Measurements from ENCODE around the gene GLCCI1.

GLCCI1 gene

DNA sequence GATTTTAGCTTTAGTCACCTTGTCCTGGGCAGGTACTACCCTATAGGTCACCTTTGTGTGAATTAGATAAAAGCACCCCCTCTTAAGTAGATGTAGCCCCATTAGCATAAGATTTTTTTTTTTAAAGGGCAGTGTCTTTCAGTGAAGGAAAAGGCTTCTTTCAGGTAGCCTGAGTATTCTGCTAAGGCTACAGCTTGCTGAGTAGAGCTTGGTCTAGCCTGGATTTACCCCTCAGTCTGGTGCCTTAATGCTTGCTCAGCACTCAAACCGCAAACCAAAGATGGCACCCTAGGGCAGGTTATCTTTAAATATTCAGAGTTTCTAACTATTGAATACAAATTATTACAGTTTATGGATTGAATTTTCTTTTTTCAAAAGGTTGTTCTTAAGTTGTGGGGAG, 83.4 kb downstream of the GLCCI1 start:
- Histone ChIP-seq H3K4me3 (ENCODE audit: low read depth, low read length) (no peak overlapping the region), H2AFZ (ENCODE audit: insufficient read depth, low read length, poor library complexity) (no peak overlapping the region), H4K91ac (ENCODE audit: low read depth, low read length) (no peak overlapping the region), H2BK5ac (ENCODE audit: low read depth, low read length, poor library complexity) (no peak overlapping the region), H3K14ac (ENCODE audit: low read length) (no peak overlapping the region), H4K8ac (ENCODE audit: low read depth, low read length) (no peak overlapping the region), H3K27ac (ENCODE audit: low read depth, low read length) (no peak overlapping the region), H3K4me1 (ENCODE audit: control insufficient read depth in 1 of 2, insufficient read depth in 2 of 2, low read length in 2 of 2) (no peaks in the 10 kb centered on the region), H3K9me3 (ENCODE audit: insufficient read depth, low read depth, low read length) (no peaks in the 10 kb centered on the region), H2BK120ac (ENCODE audit: insufficient read depth, low read length, poor library complexity) (no peak overlapping the region), H2AK5ac (ENCODE audit: low read length) (no peak overlapping the region), H3K36me3 (ENCODE audit: control insufficient read depth in 1 of 2, insufficient read depth in 2 of 2, low read length in 2 of 2) (peaks cover 0 to 5% of the 10 kb centered on the region in 2 experiments), H3K79me1 (ENCODE audit: low read length) (no peaks in the 10 kb centered on the region), H3K79me2 (ENCODE audit: control insufficient read depth, insufficient read depth, low read length, poor library complexity) (no peaks in the 10 kb centered on the region), H3K4me2 (ENCODE audit: low read length) (no peak overlapping the region), H3K27me3 (ENCODE audit: insufficient read depth, low read length) (no peaks in the 10 kb centered on the region), H3K23ac (ENCODE audit: low read length) (no peak overlapping the region), H3K9ac (ENCODE audit: low read length) (no peak overlapping the region), H2BK12ac (ENCODE audit: low read length) (no peak overlapping the region), H4K12ac (ENCODE audit: low read depth, low read length) (no peak overlapping the region), H3K18ac (ENCODE audit: low read length) (no peak overlapping the region), H3K4ac (ENCODE audit: low read depth, low read length) (no peak overlapping the region)
- WGBS (ENCODE audit: extremely low coverage, insufficient coverage, insufficient read length), result no CpG with 5 or more reads among the region's 1 CpG
- DNase-seq, result no peak

GRCh38 chr7:8052824-8053223, 84.2 kb downstream of the GLCCI1 start:
- no peak for DNase-seq
- H2BK12ac ChIP-seq (ENCODE audit: low read length), result no peak overlapping the region
- no peak overlapping the region for H3K18ac ChIP-seq (ENCODE audit: low read length)
- H3K4me3 ChIP-seq (ENCODE audit: low read depth, low read length), result no peak overlapping the region
- H3K4ac ChIP-seq (ENCODE audit: low read depth, low read length), result no peak overlapping the region
- no peak overlapping the region for H4K12ac ChIP-seq (ENCODE audit: low read depth, low read length)
- no peak overlapping the region for H2AK5ac ChIP-seq (ENCODE audit: low read length)
- H3K27me3 ChIP-seq (ENCODE audit: insufficient read depth, low read length), result no peaks in the 10 kb centered on the region
- H3K23ac ChIP-seq (ENCODE audit: low read length), result no peak overlapping the region
- H2BK120ac ChIP-seq (ENCODE audit: insufficient read depth, low read length, poor library complexity), result no peak overlapping the region
- no peaks in the 10 kb centered on the region for H3K79me1 ChIP-seq (ENCODE audit: low read length)
- no peak overlapping the region for H3K9ac ChIP-seq (ENCODE audit: low read length)
- H3K14ac ChIP-seq (ENCODE audit: low read length), result no peak overlapping the region
- H3K27ac ChIP-seq (ENCODE audit: low read depth, low read length), result no peak overlapping the region
- no peaks in the 10 kb centered on the region for H3K9me3 ChIP-seq (ENCODE audit: insufficient read depth, low read depth, low read length)
- no peak overlapping the region for H2BK5ac ChIP-seq (ENCODE audit: low read depth, low read length, poor library complexity)
- H3K4me1 ChIP-seq (ENCODE audit: control insufficient read depth in 1 of 2, insufficient read depth in 2 of 2, low read length in 2 of 2), result no peaks in the 10 kb centered on the region
- no peak overlapping the region for H4K8ac ChIP-seq (ENCODE audit: low read depth, low read length)
- H3K4me2 ChIP-seq (ENCODE audit: low read length), result no peak overlapping the region
- H3K79me2 ChIP-seq (ENCODE audit: control insufficient read depth, insufficient read depth, low read length, poor library complexity), result no peaks in the 10 kb centered on the region
- H2AFZ ChIP-seq (ENCODE audit: insufficient read depth, low read length, poor library complexity), result no peak overlapping the region
- peaks cover 0 to 5% of the 10 kb centered on the region in 2 experiments for H3K36me3 ChIP-seq (ENCODE audit: control insufficient read depth in 1 of 2, insufficient read depth in 2 of 2, low read length in 2 of 2)
- H4K91ac ChIP-seq (ENCODE audit: low read depth, low read length), result no peak overlapping the region

DNA sequence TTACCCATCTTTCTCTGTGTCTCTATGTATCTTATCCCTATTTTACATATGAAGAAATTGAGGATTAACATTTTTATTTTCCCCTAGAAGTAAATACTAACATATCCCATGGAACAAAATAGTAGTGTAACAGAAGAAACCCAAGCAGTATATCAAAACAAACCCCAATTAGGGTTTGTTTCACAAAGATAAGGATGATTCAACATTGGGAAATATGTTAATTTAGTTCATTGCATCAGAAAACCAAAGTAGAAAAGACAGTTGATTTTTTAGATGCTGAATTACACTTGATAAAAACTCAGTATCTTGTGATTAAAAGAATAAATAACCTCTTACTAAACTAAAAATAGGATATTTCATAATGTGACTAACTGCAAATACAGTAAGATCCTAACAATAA, 87.8 kb downstream of the GLCCI1 start:
- H2BK120ac ChIP-seq (ENCODE audit: insufficient read depth, low read length, poor library complexity), result no peak overlapping the region
- H3K14ac ChIP-seq (ENCODE audit: low read length), result no peak overlapping the region
- no peak for DNase-seq
- no peak overlapping the region for H2AK5ac ChIP-seq (ENCODE audit: low read length)
- H3K4ac ChIP-seq (ENCODE audit: low read depth, low read length), result no peak overlapping the region
- H3K36me3 ChIP-seq (ENCODE audit: control insufficient read depth in 1 of 2, insufficient read depth in 2 of 2, low read length in 2 of 2), result peaks cover 0 to 5% of the 10 kb centered on the region in 2 experiments
- H3K18ac ChIP-seq (ENCODE audit: low read length), result no peak overlapping the region
- no peaks in the 10 kb centered on the region for H3K79me1 ChIP-seq (ENCODE audit: low read length)
- no peaks in the 10 kb centered on the region for H3K4me1 ChIP-seq (ENCODE audit: control insufficient read depth in 1 of 2, insufficient read depth in 2 of 2, low read length in 2 of 2)
- no peaks in the 10 kb centered on the region for H3K9me3 ChIP-seq (ENCODE audit: insufficient read depth, low read depth, low read length)
- no peaks in the 10 kb centered on the region for H3K27me3 ChIP-seq (ENCODE audit: insufficient read depth, low read length)
- no peak overlapping the region for H4K91ac ChIP-seq (ENCODE audit: low read depth, low read length)
- H4K12ac ChIP-seq (ENCODE audit: low read depth, low read length), result no peak overlapping the region
- H3K4me3 ChIP-seq (ENCODE audit: low read depth, low read length), result no peak overlapping the region
- H3K23ac ChIP-seq (ENCODE audit: low read length), result no peak overlapping the region
- no peak overlapping the region for H3K4me2 ChIP-seq (ENCODE audit: low read length)
- no peak overlapping the region for H2BK5ac ChIP-seq (ENCODE audit: low read depth, low read length, poor library complexity)
- H2BK12ac ChIP-seq (ENCODE audit: low read length), result no peak overlapping the region
- H3K27ac ChIP-seq (ENCODE audit: low read depth, low read length), result no peak overlapping the region
- no peak overlapping the region for H4K8ac ChIP-seq (ENCODE audit: low read depth, low read length)
- no peak overlapping the region for H3K9ac ChIP-seq (ENCODE audit: low read length)
- H3K79me2 ChIP-seq (ENCODE audit: control insufficient read depth, insufficient read depth, low read length, poor library complexity), result no peaks in the 10 kb centered on the region
- H2AFZ ChIP-seq (ENCODE audit: insufficient read depth, low read length, poor library complexity), result no peak overlapping the region

DNA sequence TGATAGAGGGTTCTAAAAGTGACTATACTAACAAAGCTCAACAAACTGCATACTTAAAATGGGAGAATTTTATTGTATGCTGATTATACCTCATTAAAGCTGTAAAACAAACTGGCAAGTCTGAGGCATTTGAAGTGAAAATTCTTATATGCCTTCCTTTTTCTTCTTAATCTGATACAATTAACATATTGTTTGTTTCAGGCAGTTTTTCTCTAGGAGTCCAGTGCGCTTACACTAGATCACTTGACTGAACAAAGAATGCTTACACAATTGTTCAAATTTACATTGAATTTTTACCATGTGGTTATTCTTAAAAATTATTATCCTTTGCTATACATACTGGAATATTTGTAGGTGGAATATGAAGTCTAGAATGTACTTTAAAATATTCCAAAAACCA, 89.0 kb downstream of the GLCCI1 start:
- DNase-seq, result no peak
- Histone ChIP-seq H3K4me2 (ENCODE audit: low read length) (no peak overlapping the region), H2BK12ac (ENCODE audit: low read length) (no peak overlapping the region), H3K79me1 (ENCODE audit: low read length) (no peaks in the 10 kb centered on the region), H3K27ac (ENCODE audit: low read depth, low read length) (no peak overlapping the region), H4K91ac (ENCODE audit: low read depth, low read length) (no peak overlapping the region), H3K4ac (ENCODE audit: low read depth, low read length) (no peak overlapping the region), H2AK5ac (ENCODE audit: low read length) (no peak overlapping the region), H3K14ac (ENCODE audit: low read length) (no peak overlapping the region), H3K9me3 (ENCODE audit: insufficient read depth, low read depth, low read length) (no peaks in the 10 kb centered on the region), H3K4me3 (ENCODE audit: low read depth, low read length) (no peak overlapping the region), H4K8ac (ENCODE audit: low read depth, low read length) (no peak overlapping the region), H3K36me3 (ENCODE audit: control insufficient read depth in 1 of 2, insufficient read depth in 2 of 2, low read length in 2 of 2) (peaks cover 0 to 5% of the 10 kb centered on the region in 2 experiments), H4K12ac (ENCODE audit: low read depth, low read length) (no peak overlapping the region), H2BK5ac (ENCODE audit: low read depth, low read length, poor library complexity) (no peak overlapping the region), H2BK120ac (ENCODE audit: insufficient read depth, low read length, poor library complexity) (no peak overlapping the region), H3K23ac (ENCODE audit: low read length) (no peak overlapping the region), H2AFZ (ENCODE audit: insufficient read depth, low read length, poor library complexity) (no peak overlapping the region), H3K18ac (ENCODE audit: low read length) (no peak overlapping the region), H3K79me2 (ENCODE audit: control insufficient read depth, insufficient read depth, low read length, poor library complexity) (no peaks in the 10 kb centered on the region), H3K27me3 (ENCODE audit: insufficient read depth, low read length) (no peaks in the 10 kb centered on the region), H3K4me1 (ENCODE audit: control insufficient read depth in 1 of 2, insufficient read depth in 2 of 2, low read length in 2 of 2) (no peaks in the 10 kb centered on the region), H3K9ac (ENCODE audit: low read length) (no peak overlapping the region)
- no CpG with 5 or more reads among the region's 1 CpG for WGBS (ENCODE audit: extremely low coverage, insufficient coverage, insufficient read length)

DNA sequence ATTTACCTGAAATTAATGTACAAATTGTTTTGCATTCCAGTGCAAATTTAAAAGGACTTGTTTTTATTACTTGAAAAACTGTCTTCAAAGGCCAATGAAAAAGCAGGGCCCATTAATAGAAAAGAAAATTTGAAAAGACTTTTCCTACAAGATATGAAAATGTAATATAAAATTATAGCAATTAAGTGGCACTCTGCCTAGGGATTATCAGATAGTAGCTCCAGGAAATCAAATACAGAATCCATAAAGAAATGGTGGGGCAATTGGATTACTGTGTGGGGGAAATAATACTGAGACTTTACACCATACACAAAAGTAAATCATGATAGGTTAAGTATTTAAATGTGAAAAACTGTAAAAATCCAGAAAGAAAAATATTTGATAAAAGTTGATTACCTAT, 89.7 kb downstream of the GLCCI1 start:
- H4K12ac ChIP-seq (ENCODE audit: low read depth, low read length), result no peak overlapping the region
- no peak overlapping the region for H3K4me2 ChIP-seq (ENCODE audit: low read length)
- no peak overlapping the region for H2BK12ac ChIP-seq (ENCODE audit: low read length)
- H4K8ac ChIP-seq (ENCODE audit: low read depth, low read length), result no peak overlapping the region
- H2AFZ ChIP-seq (ENCODE audit: insufficient read depth, low read length, poor library complexity), result no peak overlapping the region
- H3K27me3 ChIP-seq (ENCODE audit: insufficient read depth, low read length), result no peaks in the 10 kb centered on the region
- H3K4ac ChIP-seq (ENCODE audit: low read depth, low read length), result no peak overlapping the region
- no peak overlapping the region for H3K18ac ChIP-seq (ENCODE audit: low read length)
- no peaks in the 10 kb centered on the region for H3K9me3 ChIP-seq (ENCODE audit: insufficient read depth, low read depth, low read length)
- H3K23ac ChIP-seq (ENCODE audit: low read length), result no peak overlapping the region
- no peak overlapping the region for H2BK120ac ChIP-seq (ENCODE audit: insufficient read depth, low read length, poor library complexity)
- H3K27ac ChIP-seq (ENCODE audit: low read depth, low read length), result no peak overlapping the region
- no peak for DNase-seq
- no peak overlapping the region for H3K4me3 ChIP-seq (ENCODE audit: low read depth, low read length)
- no peak overlapping the region for H2BK5ac ChIP-seq (ENCODE audit: low read depth, low read length, poor library complexity)
- H3K9ac ChIP-seq (ENCODE audit: low read length), result no peak overlapping the region
- H3K36me3 ChIP-seq (ENCODE audit: control insufficient read depth in 1 of 2, insufficient read depth in 2 of 2, low read length in 2 of 2), result peaks cover 0 to 8% of the 10 kb centered on the region in 2 experiments
- H3K79me1 ChIP-seq (ENCODE audit: low read length), result no peaks in the 10 kb centered on the region
- no peak overlapping the region for H2AK5ac ChIP-seq (ENCODE audit: low read length)
- H3K14ac ChIP-seq (ENCODE audit: low read length), result no peak overlapping the region
- H4K91ac ChIP-seq (ENCODE audit: low read depth, low read length), result no peak overlapping the region
- no peaks in the 10 kb centered on the region for H3K4me1 ChIP-seq (ENCODE audit: control insufficient read depth in 1 of 2, insufficient read depth in 2 of 2, low read length in 2 of 2)
- no peaks in the 10 kb centered on the region for H3K79me2 ChIP-seq (ENCODE audit: control insufficient read depth, insufficient read depth, low read length, poor library complexity)

Measured in trophoblast cell (in vitro differentiated cells and primary cell).